ENCODE results near the gene CCDC9. TPM values are rescaled to one million over a fixed set of nuclear protein-coding genes. Genes with fewer than 3 reads are reported as not detected.

Gene CCDC9
- total and polyA plus RNA-seq, 2 of the 13 experiments (the other 11 are each of a cell fraction or from before 2014, with no cell fraction given), result 2.9 to 6.3 TPM

- peak; percentile 66; the same call in 1 of the 2 replicates for TF ChIP-seq ZBTB39 (CRISPR knock-in tag; IDR thresholded peaks at IDR 0.05)
- TF ChIP-seq ZNF549 (CRISPR knock-in tag; IDR thresholded peaks at IDR 0.05), result no peak
- TF ChIP-seq PITX1 (CRISPR knock-in tag; IDR thresholded peaks at IDR 0.05), result 0 out of 2 replicates have a peak, but pooled peaks have one; percentile 27
- TF ChIP-seq DPF2 (CRISPR knock-in tag; IDR thresholded peaks at IDR 0.05; ENCODE audit: borderline replicate concordance, low read depth), result 0 out of 2 replicates have a peak, but pooled peaks have one; percentile 33
- no peak for TF ChIP-seq SIX4 (CRISPR knock-in tag; IDR thresholded peaks at IDR 0.05)
- peak in 1 of 2 experiments; percentile 43; a peak in 1 of 4 replicates for TF ChIP-seq EP300 (IDR thresholded peaks at IDR 0.05; ENCODE audit: low read depth in 2 of 2, low read length in 2 of 2)
- TF ChIP-seq EP300 (CRISPR knock-in tag; IDR thresholded peaks at IDR 0.05; ENCODE audit: borderline replicate concordance), result peak; percentile 30; the same call in 1 of the 2 replicates
- peak; percentile 89 for TF ChIP-seq ZNF234 (CRISPR knock-in tag; conservative IDR thresholded peaks at IDR 0.05)
- TF ChIP-seq AHDC1 (CRISPR knock-in tag; IDR thresholded peaks at IDR 0.05; ENCODE audit: borderline replicate concordance), result no peak
- TF ChIP-seq SOX6 (IDR thresholded peaks at IDR 0.05), result no peak
- peak; percentile 81 for TF ChIP-seq SOX6 (CRISPR knock-in tag; IDR thresholded peaks at IDR 0.05)
- no peak for TF ChIP-seq ZNF282 (IDR thresholded peaks at IDR 0.05; ENCODE audit: partially characterized antibody)
- TF ChIP-seq MYC (CRISPR knock-in tag; IDR thresholded peaks at IDR 0.05; ENCODE audit: borderline replicate concordance), result peak; percentile 79; the same call in 1 of the 2 replicates
- TF ChIP-seq MAF1 (CRISPR knock-in tag; IDR thresholded peaks at IDR 0.05; ENCODE audit: borderline replicate concordance), result peak; percentile 78; the same call in 1 of the 2 replicates
- TF ChIP-seq ZNF567 (CRISPR knock-in tag; IDR thresholded peaks at IDR 0.05; ENCODE audit: borderline replicate concordance), result no peak
- no peak for TF ChIP-seq ZNF280D (CRISPR knock-in tag; IDR thresholded peaks at IDR 0.05)
Observed at GRCh38 chr19:47231215-47232054, 24.9 kb upstream of the CCDC9 start (continued).
